ENCODE measurements around the gene PANX1.

The PANX1 gene

GRCh38 chr11:94186342-94187203, 57.9 kb downstream of the PANX1 start:
- DNase-seq, result no peak

- DNase-seq, result no peak
Measured at GRCh38 chr11:94193288-94193687, 64.6 kb downstream of the PANX1 start.

GRCh38 chr11:94194712-94195111, 66.1 kb downstream of the PANX1 start:
- DNase-seq, result no peak

- DNase-seq, result no peak
Measured at GRCh38 chr11:94196363-94196762, 67.7 kb downstream of the PANX1 start.

- DNase-seq, result no peak
Measured at GRCh38 chr11:94198718-94199117, 70.1 kb downstream of the PANX1 start.

GRCh38 chr11:94199136-94200130, 70.8 kb downstream of the PANX1 start:
- DNase-seq, result no peak

GRCh38 chr11:94201004-94201465, 72.4 kb downstream of the PANX1 start:
- no peak for DNase-seq

- no peak for DNase-seq
Measured at GRCh38 chr11:94203070-94203469, 74.4 kb downstream of the PANX1 start.

GRCh38 chr11:94211261-94211830, 82.7 kb downstream of the PANX1 start:
- DNase-seq, result no peak

GRCh38 chr11:94212898-94213297, 84.3 kb downstream of the PANX1 start:
- DNase-seq, result no peak

GRCh38 chr11:94217705-94218104, 89.1 kb downstream of the PANX1 start:
- DNase-seq, result no peak

GRCh38 chr11:94218372-94218771, 89.7 kb downstream of the PANX1 start:
- DNase-seq, result no peak

GRCh38 chr11:94219771-94220170, 91.1 kb downstream of the PANX1 start:
- no peak for DNase-seq

- no peak for DNase-seq
Measured at GRCh38 chr11:94224078-94224477, 95.4 kb downstream of the PANX1 start.

Measured in CD4-positive, alpha-beta T cell treated with Interferon alpha-2 for 1 hour (primary cell).